T-helper 9 cell (primary cell): ENCODE data around the gene EBF4.

ENCODE experiments used
- DNase-seq: peaks from one replicate; pipeline ENCODE4 v3.0.0-alpha.2; 2020

Gene EBF4

GRCh38 chr20:2701671-2702081 lies 9.1 kb downstream of the EBF4 start:
- DNase-seq, result no peak

- no peak for DNase-seq
Measured at GRCh38 chr20:2703716-2704475, 11.3 kb downstream of the EBF4 start.

GRCh38 chr20:2705931-2706645 lies 13.5 kb downstream of the EBF4 start:
- no peak for DNase-seq

GRCh38 chr20:2706688-2707352 lies 14.2 kb downstream of the EBF4 start:
- DNase-seq, result no peak

- DNase-seq, result no peak
Measured at GRCh38 chr20:2707353-2708072, 14.9 kb downstream of the EBF4 start.

- DNase-seq, result no peak
Measured at GRCh38 chr20:2708073-2708415, 15.5 kb downstream of the EBF4 start.

- no peak for DNase-seq
Measured at GRCh38 chr20:2708665-2709064, 16.1 kb downstream of the EBF4 start.

GRCh38 chr20:2709205-2709981 lies 16.8 kb downstream of the EBF4 start:
- no peak for DNase-seq

GRCh38 chr20:2713285-2713684 lies 20.7 kb downstream of the EBF4 start:
- DNase-seq, result no peak

- DNase-seq, result no peak
Measured at GRCh38 chr20:2729251-2729713, 36.7 kb downstream of the EBF4 start.

- no peak for DNase-seq
Measured at GRCh38 chr20:2729791-2730190, 37.2 kb downstream of the EBF4 start.

- DNase-seq, result no peak
Measured at GRCh38 chr20:2734899-2735298, 42.3 kb downstream of the EBF4 start.

- DNase-seq, result no peak
Measured at GRCh38 chr20:2736441-2736840, 43.9 kb downstream of the EBF4 start.

- DNase-seq, result no peak
Measured at GRCh38 chr20:2738331-2739041, 45.9 kb downstream of the EBF4 start.

GRCh38 chr20:2739042-2739398 lies 46.4 kb downstream of the EBF4 start:
- no peak for DNase-seq

GRCh38 chr20:2740702-2741101 lies 48.1 kb downstream of the EBF4 start:
- DNase-seq, result no peak

GRCh38 chr20:2741463-2741862 lies 48.9 kb downstream of the EBF4 start:
- DNase-seq, result no peak

- no peak for DNase-seq
Measured at GRCh38 chr20:2741881-2742280, 49.3 kb downstream of the EBF4 start.

- no peak for DNase-seq
Measured at GRCh38 chr20:2742431-2742830, 49.9 kb downstream of the EBF4 start.

GRCh38 chr20:2742934-2743559 lies 50.5 kb downstream of the EBF4 start:
- peak; percentile 63 for DNase-seq
